ENCODE measurements around the gene HNRNPLL.
"Not testable (repeated sequence)": the region's sequence is repeated elsewhere in the genome, so short reads cannot be mapped to it uniquely, and the experiment has no call there.

Gene HNRNPLL

DNA sequence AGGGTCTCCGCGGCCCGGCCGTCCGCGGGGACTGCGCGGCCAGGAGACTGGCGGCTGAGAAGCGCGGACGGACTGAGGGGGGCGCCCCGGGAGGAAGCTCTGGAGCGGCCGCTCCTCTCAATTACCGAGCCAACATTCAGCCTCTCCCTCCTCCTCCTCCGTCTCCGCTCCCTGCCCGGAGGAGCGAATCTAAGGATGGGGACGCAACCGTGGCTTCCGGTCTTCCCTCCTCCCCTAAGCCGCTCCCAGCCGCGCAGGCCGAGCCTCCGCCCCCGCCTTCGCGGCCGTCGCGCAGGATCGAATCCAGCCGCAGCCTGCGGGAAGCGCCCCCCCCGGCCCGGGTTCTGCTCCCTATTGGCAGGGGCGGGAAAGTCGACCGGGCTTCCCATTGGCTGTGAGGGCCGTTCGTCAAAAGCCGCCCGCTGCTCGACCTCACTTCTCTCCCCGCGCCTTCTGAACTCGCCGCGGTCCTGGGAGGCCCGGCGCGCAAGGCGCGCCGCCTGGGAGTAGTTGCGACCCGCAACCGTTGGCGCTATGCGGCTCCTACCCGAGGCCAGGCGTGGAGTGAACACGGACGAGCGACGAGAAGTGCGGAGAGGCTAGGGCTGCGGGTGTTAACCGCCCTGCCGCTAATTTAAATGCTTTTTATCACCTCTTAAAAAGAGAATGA, at the start of gene HNRNPLL:
TSS of gene HNRNPLL (minus strand) at position 197 of the 670 bp plus-strand sequence. CDS start 302 bp downstream, outside the sequence.
- DNase-seq, result peak; percentile 91

DNA sequence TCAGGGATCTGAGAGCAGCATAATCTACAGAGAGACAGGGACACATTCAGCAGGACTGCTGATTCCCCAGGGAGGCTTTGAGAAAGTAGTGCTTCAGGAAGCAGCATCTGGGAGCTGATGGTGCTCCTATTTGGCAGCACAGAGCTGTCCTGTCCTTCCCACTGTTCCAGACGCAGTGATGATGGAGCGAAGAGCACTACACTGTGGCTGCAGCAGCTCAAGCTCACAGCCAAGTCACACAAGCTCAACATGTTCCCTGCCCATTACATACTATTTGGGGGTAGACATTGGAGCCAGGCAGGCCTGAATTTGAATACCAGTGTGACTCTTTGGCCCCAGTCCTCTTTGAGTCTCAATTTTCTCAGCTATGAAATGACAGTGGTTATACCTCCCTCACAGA, 48.0 kb upstream of the HNRNPLL start:
- no peak for DNase-seq

DNA sequence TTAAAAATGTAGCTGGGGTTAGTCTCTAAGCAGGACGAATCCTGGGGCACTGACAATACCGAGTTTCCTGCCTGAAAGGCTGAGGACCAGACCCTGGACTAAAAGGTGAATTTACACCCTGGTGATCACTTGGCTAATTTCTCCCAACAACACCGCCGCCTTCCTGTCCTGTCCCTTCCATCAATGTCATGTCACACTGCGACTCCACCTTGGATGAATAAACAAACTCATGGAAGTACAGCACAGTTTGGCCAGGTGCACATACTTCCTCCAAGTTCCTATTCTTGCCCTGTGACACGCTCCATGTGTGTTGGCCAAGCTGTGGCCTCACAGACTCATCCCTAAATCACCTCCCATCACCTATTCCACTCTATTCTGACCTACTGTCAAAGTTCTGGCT, 47.3 kb upstream of the HNRNPLL start:
- DNase-seq, result no peak

DNA sequence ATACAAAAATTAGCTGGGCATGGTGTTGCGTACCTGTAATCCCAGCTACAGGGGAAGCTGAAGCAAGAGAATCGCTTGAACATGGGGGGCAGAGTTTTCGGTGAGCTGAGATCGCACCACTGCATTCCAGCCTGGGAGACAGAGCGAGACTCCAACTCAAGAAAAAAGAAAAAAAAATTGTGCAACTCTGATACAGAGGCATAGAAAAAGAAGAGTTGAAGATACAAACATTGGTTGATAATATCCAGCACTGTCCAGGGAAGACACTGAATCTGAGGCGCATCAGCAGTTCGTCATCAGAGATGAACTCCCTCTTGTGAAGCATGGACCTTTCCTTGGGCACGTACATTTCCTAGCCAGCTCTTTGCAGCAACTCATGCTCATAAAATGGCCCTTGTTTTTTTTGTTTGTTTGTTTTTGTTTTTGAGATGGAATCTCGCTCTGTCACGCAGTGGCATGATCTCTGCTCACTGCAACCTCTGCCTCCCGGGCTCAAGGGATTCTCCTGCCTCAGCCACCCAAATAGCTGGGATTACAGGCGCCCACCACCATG, 46.5 kb upstream of the HNRNPLL start:
- no peak for DNase-seq

DNA sequence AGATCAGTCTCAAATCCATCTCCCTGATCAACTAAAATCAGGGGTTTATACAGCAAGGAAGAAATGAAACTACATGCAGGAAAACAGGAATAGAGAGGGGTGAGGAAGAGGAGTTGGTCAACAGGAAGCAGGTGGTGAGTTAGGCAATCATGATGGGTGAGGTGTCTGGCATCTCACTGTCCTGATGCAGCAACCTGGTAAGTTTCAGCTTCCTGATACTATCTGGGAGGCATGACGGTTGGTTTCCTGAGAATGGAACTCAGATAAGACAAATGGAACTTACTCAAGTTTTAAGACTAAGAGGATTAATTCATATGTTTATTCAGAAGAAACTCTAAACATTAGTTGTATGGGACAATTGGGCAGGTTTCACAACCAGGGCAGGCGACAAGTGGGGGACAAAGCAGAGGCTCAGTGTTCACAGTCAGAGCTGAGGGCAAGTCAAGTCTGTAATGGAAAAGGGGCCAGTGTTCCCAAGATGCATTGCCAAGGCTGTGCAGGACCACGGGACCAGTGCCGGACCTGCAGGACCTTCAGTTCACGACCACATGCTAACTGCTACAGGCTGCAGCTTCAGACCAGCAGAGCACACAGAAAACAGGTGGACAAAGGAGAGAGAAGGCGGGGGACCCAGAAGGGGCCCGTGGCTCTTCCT, 45.5 kb upstream of the HNRNPLL start:
- DNase-seq, result no peak

DNA sequence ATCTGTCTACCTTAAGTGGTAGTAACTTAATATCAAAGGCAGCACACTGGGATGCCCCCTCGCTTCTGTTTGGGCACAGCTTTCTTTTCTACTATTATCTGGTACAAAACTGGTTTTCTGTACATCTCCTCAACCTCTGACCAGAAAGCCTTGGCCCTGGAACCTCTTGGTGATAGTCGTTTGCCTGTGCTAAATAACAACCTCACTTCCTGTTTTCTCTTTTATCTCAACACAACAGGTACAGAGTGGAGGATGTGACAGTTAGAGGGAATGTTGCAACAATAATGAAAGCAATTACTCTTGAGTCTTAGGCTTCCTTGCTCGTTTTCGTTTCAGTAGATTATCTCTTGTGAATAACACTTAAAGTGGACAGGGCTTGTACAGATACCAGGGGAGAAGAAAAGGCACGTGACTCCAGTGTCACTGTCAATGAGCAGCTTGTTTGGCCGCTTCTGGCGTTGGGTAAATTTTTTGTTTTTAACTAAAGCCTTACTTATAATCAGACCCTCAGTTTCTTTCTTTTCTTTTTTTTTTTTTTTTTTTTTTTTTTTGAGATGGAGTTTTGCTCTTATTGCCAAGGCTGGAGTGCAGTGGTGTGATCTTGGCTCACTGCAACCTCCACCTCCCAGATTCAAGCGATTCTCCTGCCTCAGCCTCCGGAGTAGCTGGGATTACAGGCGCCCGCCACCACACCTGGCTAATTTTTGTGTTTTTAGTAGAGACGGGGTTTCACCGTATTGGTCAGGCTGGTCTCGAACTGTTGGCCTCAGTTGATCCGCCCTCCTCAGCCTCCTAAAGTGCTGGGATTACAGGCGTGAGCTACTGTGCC, 41.2 kb upstream of the HNRNPLL start:
- not testable (repeated sequence) for DNase-seq

DNA sequence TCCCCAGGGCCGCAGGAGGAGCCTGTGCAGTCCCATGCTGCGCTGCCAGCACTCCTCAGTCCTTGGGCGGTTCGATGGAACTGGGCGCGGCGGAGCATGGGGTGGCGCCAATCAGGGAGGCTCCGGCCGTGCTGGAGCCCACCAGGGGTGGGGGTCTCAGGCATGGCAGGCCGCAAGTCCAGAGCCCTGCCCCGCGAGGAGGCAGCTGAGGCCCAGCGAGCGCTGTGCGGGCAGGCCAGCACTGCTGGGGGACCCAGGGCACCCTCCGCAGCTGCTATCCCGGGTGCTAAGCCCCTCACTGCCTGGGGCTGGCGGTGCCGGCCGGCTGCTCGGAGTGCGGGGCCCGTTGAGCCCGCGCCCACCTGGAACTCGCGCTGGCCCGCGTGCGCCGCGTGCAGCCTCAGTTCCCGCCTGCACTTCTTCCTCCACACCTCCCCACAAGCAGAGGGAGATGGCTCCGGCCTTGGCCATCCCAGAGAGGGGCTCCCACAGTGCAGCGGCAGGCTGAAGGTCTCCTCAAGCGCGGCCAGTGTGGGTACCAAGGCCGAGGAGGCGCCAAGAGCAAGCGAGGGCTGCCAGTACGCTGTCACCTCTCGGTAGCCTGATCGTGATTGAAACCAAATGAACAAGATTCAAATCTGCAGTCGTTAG, 40.4 kb upstream of the HNRNPLL start:
- no peak for DNase-seq

DNA sequence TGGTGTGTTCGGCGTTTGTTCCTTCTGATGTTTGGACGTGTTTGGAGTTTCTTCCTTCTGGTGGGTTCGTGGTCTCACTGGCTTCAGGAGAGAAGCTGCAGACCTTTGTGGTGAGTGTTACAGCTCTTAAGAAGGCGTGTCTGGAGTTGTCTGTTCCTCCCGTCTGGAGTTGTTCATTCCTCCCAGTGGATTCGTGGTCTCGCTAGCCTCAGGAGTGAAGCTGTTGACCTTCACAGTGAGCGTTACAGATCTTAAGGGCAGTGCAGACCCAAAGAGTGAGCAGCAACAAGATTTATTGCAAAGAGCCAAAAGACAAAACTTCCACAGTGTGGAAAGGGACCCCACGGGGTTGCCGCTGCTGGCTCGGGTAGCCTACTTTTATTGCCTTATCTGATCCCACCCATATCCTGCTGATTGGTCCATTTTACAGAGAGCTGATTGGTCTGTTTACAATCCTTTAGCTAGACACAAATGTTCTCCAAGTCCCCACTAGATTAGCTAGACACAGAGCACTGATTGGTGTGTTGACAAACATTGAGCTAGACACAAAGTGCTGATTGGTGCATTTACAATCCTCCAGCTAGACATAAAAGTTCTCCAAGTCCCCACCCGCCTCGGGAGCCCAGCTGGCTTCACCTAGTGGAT, 39.8 kb upstream of the HNRNPLL start:
- DNase-seq, result not testable (repeated sequence)

DNA sequence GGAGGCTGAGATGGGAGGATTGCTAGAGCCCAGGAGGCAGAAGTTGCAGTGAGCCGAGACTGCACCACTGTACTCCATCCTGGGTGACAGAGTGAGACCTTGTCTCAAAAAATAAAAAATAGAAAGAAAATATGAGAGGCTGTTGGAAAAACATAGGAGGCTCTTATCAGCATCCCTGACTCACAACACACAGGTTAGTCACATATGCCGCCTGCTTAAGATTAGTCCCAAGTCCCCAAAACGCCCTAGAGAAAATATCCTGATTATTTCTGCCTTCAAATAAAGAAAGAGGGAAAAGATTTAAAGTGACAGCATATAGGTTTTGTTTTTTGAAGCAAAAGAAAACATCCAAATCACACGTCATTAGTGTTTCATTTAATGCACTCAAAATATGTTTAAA, 33.3 kb upstream of the HNRNPLL start:
- DNase-seq, result no peak

DNA sequence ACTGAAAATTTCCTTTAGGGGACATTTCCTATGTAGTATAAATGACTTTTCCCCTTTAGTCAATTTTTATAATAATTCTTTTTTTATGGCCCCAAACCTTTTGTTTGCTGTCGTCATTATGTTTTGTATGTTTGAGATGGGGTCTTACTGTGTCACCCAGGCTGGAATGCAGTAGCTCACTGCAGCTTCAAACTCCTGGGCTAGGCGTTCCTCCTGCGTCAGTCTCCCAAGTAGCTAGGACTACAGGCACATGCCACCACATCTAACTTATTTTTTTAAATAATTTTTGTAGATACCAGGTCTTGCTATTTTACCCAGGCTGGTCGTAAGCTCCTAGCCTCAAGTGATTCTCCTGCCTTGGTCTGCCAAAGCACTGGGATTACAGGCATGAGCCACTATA, 32.4 kb upstream of the HNRNPLL start:
- no peak for DNase-seq

DNA sequence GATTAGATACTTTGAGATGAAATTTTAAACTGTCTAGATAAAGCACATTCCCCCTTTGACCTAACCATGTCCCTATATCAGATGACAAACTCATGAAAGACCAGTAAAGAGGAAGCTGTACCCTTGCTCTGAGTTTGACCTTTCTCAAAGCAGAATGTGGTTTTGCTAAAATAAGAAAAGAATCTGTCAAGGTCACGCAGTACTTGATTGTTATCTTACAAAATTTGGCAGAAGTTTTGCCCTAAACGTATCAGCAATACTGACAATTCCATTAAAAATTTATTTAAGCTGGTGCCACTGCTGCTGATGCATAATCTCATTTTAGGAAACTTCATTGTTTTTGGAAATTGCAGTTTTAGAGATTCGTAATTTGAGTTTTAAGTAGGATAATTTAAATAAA, 32.0 kb upstream of the HNRNPLL start:
- DNase-seq, result no peak

DNA sequence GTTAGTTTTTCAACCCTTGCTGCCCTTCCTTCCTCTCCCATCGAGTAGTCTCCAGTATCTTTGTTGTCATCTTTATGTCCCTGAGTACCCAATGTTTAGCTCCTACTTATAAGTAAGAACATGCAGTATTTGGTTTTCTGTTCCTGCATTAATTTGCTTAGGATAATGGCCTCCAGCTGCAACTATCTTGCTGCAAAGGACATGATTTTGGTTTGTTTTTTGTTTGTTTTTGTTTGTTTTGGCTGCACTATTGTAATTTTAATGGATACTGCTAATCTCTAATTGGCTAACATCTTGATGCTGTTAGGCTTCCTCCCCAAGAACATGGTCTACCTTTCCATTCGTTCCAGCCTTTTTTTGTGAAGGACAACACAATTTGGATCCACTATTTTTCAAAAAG, 31.2 kb upstream of the HNRNPLL start:
- no peak for DNase-seq

DNA sequence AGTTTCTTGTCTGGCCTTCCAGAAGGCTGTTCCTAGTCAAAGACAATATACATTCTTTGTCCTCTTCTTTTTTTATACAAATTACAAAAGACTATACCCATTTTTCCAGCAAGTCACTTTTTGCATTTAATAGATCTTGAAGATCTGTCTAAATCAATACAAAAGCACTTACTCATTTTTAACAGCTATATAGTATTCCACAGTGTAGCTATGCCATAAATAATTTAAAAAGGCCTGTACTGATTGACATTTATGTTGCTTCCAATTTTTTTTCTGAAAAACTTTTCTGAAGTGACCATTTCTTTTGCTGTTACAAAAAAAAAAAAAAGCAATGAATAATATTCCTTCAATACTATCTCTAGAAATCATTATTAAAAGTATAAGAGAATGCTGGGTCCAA, 30.3 kb upstream of the HNRNPLL start:
- no peak for DNase-seq

DNA sequence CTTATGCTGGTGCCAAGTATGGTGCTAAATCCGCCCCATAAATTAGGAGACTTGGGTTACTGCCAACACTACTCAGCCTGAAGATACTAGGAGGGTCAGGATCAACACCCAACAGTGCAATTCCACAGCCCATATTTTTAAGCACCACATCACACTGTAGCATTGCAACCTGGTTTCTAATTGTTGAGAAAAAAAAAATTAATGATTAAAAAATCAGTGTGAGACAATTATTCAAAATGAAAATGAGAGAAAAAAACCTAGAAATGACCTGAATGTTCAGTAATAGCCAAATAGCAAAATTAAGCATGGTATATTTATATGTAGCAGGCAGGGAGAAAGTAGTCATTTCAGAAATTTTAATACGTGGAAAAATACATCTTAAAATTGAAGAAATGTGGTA, 29.2 kb upstream of the HNRNPLL start:
- no peak for DNase-seq

DNA sequence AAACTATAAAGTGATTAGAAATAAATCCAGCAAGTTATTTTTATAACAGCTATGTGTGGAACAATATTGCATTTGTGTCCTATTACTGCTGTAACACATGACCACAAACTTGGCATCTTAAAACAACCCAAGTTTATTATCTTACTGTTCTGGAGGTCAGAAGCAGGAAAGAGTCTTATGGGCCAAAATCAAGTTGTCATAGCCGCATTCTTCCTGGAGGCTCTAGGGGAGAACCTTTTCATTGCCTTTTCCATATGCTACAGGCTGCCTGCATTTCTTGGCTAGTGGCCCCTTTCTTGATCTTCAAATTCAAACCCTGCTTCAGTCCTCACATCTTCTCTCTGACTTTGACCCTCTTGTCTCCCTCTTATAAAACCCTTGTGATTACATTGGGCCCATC, 27.0 kb upstream of the HNRNPLL start:
- DNase-seq, result no peak

DNA sequence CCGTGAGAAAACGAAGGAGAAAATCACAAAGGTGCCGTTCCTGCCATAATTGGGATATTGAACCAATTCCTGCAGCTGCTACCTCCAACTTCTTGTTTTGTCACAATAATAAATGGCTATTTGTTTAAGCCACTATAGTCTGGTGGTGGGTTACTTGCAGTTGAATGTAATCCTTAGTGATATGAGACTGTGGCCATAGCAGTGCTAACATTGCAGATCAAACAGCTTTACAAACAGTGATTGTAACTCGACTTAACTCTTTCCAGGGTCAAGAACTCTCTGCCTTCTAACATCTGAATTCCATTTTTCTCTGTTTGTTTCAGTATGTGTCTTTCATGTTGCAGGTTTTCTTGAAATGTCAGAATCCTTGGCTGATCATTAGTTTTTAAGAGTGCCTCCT, 24.7 kb upstream of the HNRNPLL start:
- no peak for DNase-seq

DNA sequence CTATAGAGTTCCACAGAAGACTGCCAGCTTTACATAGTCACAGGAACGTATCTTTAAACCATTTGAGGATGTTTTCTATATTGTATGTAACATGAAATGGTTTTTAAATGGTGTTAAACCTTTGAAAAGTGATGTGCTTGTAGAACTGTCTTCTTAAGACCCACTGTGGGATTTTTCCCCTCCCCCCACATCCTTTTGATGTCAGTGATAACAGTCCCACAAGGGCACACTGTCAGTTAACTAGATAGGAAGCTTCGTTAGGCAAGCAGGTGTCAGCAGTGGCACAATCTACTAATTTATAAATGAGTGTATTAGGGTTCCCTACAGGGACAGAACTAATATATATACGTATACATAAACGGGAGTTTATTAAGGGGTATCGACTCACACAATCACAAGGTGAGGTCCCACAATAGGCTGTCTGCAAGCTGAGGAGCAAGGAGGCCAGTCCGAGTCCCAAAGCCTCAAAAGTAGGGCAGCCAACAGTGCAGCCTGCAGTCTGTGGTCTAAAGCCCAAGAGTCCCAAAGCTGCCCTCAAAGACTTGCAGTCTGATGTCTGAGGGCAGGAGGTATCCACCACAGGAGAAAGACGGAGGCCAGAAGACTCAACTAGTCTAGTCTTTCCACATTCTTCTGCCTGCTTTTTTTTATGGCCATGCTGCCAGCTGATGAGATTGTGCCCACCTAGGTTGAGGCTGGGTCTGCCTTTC, 23.8 kb upstream of the HNRNPLL start:
- DNase-seq, result peak; percentile 34

DNA sequence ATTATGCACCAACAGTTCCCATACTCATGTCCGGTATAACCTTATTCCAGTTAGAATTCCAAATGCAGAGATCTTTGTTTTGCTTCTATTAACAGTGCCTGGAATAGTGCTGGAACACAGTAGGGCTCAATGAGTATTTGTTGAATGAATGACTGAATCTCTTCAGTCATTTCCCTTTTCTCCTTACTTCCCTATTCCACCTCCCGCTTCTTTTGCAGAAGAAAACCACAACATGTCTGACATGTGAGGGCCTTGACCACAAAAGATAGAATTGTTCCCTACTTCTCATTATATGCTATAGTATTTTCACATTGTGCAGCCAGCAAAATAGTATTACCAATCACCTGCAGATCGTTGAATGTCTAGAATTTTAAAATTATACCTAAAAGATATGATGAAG, 19.5 kb upstream of the HNRNPLL start:
- DNase-seq, result no peak

DNA sequence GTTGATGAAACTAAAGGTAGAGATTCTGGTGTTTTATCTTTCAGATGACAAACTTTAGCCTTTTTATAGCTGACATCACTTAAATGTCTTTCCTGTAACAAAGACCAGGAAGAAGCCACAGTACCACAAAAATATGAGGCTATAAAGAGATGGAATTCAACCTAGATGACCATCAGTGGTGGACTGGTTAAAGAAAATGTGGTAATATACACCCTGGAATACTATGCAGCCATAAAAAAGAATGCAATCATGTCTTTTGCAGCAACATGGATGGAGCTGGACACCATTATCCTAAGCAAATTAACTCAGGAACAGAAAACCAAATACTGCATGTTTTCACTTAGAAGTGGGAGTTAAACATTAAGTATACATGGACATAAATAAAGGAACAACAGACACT, 18.3 kb upstream of the HNRNPLL start:
- no peak for DNase-seq

DNA sequence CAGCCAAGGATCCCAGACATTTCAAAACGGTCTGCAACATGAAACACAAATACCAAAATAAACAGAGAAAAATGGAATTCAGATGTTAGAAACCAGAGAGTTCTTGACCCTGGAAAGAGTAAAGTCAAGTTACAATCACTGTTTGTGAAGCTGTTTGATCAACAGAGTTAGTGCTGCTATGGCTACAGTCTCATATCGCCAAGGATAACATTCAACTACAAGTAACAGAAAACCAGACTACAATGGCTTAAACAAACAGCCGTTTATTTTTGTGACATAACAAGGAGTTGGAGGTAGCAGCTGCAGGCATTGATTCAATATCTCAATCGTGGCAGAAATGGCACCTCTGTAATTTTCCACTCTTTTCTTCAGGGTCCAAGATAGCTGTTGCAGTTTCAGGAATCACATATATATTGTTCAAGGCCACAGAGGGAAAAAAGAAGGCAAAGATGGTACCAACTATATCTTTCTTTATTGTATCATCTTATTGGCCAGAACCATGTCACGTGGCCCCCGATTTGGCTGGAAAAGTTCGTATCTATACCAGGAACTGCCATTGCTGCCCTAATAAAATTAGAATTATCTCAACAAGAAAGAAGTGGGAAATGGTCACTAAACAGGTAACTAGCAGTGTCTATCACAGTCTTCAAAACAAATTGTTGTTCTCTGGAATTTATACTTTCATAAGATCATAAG, 17.7 kb upstream of the HNRNPLL start:
- no peak for DNase-seq

DNA sequence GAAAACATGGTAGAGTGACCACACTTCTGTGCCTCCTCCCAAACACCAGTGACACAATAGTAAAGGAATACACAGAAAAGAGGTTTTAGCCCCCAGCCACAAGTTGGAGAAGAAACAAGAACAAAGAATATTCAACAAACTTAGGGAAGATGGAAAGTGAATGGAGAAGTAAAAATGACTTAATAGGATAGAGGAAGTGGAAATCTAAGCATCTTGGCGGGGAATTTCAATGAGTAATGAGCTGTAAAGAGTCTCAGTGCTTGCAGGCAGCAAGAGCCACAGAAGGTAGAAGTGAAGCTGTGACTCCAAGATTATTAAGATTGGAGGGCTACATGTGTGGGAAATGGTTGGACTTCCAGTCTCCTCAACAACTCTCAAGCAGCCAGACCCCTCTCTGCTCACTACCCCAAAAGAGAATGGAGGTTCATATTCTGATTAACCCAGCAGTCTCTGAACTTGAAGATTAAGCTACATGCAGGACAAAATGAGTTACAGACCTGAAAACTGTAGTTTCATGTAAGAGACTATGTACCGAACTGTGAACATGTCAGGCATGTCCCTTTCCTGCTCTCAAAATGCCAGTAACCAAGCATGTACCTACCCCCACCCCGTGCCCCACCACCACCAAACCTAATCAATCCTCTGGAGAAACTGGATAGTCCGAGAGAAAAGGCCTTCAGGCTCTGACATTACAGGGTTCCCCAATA, 16.9 kb upstream of the HNRNPLL start:
- no peak for DNase-seq
